Measurements from ENCODE around the gene KLHDC8B.

DNA sequence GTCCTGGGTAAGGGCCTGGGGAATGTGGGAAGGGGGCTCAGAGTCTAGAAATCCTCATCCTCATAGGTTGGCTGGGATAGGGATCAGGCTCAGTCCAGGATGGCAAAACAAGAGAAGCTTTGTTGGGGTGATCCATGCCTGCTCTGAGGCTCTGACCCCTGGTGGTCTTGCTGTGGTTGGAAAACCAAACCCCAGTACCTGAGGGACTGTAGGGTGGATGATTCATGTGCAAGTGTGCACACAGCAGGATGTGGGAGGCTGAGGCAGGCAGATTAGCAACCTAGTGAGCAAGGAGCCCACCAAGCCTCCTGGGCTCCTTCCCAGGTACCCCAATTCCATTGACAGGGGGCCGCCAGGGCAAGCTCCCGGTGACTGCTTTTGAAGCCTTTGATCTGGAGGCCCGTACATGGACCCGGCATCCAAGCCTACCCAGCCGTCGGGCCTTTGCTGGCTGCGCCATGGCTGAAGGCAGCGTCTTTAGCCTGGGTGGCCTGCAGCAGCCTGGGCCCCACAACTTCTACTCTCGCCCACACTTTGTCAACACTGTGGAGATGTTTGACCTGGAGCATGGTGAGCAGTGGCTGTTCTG is 3.1 kb downstream of the KLHDC8B start:
- TF ChIP-seq, protein P1, sequence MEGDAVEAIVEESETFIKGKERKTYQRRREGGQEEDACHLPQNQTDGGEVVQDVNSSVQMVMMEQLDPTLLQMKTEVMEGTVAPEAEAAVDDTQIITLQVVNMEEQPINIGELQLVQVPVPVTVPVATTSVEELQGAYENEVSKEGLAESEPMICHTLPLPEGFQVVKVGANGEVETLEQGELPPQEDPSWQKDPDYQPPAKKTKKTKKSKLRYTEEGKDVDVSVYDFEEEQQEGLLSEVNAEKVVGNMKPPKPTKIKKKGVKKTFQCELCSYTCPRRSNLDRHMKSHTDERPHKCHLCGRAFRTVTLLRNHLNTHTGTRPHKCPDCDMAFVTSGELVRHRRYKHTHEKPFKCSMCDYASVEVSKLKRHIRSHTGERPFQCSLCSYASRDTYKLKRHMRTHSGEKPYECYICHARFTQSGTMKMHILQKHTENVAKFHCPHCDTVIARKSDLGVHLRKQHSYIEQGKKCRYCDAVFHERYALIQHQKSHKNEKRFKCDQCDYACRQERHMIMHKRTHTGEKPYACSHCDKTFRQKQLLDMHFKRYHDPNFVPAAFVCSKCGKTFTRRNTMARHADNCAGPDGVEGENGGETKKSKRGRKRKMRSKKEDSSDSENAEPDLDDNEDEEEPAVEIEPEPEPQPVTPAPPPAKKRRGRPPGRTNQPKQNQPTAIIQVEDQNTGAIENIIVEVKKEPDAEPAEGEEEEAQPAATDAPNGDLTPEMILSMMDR (IDR thresholded peaks at IDR 0.05; ENCODE audit: low read length), result no peak
- TF ChIP-seq EZH2phosphoT487 (IDR thresholded peaks at IDR 0.05; ENCODE audit: low read length) (no peak), EZH2 (optimal IDR thresholded peaks at IDR 0.05; ENCODE audit: low read depth, low read length) (no peak)

Measured in MM.1S (cell line).